ENCODE measurements around the gene PBRM1.
"Not testable (repeated sequence)": the region's sequence is repeated elsewhere in the genome, so short reads cannot be mapped to it uniquely, and the experiment has no call there.

PBRM1 gene

DNA sequence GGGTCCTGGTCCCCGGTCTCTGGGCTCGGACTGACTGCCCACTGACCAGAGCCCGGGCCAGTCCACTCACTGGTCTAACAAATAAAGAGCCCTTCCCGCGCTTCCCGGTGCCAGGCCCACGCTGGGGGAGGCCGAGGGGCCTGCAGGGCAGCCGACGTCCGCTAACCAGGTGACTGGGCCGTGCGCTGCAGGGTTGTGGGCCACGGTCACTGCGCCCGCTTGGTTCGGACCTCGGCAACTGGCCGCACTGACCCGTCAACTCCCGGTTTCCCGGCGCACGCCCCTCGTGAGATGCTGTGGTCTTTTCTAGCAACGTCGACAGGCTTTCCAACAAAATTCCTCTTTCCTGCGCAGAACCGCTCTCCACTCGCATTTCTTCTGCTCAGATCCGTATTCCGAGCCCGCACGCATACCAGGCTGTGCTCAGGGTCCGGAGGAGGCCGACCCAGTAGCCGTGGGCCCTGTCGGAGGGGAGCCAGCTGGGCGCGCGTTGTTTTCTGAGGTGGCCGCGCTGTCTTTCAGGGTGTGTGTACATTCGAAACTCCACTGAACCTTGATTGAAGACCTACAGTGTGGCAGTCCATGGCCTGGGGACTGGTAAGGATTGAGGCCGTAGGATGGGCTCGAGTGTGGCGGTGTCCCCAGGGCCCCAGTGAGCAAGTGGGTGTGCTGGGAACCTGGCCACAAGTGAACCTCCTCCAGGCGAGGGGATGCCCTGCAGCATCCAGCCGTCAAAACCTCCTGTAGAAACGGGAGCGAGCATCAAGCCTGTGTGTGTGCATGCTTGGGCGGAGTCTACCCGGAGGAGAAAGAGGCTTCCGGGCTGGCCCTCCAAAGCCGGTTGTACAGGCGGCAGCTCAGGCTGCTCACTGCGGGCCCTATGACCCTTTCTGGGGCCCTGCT is 151.2 kb downstream of the PBRM1 start:
- DNase-seq = peak; percentile 4

DNA sequence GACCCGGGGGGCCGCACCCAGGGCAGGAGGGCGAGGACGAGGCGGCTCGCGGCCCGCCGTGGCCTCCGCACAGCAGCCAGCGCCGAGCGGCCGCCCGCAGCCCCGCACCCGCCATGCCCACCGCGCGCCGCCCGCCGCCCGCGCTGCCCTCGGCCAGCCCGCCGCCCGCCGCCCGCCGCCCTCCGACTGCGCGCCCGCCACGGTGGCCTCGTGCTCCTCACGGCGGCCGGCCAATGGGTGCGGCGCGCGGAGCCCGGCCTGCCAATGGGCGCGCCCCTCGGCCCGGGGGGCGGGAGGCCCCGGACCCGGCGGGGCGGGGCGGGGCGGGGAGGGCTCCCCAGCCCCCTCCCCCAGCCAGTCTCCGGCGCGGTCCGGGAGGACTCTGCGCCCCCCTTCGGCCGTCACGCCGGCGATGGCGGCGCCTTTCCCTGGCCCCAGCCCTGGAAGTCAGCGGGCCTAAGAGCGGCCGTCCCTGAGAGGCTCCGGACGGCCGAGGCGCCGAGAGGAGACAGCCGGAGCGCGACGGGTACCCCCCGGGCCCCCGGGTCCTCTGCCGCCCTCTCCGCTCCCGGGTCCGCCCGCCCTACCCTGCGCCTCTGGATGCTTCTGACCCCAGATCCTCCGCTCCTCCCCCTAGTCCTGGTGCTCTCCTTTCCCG is 152.0 kb downstream of the PBRM1 start, which contains the start of gene NT5DC2:
NT5DC2 (minus strand) TSS at position 235 of the 658 bp plus-strand sequence; CDS start at position 115, 120 bp downstream.
- DNase-seq = peak; percentile 81

DNA sequence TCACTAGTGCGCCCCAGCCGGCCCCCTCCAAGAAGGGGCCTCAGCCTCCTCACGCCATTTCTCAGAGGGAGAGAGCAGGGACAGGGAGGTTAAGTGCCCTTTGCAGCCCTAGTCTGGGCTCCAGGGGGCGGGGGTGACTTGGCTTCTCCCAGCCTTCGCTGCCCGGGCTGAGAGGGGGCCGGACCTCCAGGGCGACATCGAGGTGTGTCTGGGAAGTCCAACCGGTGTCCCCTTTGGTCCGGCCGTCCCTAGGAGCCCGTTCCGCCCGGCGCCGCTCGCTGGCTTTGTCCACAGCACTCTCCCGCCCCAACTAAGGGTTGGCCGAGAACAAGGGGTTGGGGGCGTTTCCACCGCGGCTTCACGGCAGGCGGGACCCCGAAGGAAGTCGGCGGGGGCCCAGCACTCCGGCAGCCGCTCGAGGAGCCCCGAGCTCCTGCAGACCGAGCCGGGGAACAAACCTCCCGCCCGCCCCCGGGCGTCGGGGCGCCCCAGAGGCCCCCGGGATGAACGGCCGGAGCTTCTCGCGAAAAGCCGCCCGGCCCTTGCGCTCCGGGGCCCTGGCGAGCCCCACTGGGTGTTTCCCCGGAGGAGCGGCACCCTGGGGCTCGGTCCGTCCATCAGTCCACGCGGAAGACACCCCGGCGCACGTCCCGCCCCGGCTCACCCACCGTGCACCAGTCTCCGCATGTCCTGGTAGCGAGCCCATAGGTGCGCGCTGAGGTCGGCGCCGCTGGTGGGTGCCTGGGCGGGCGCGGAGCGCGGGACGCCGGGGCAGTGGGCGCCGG is 152.7 kb downstream of the PBRM1 start:
- DNase-seq = peak; percentile 50

DNA sequence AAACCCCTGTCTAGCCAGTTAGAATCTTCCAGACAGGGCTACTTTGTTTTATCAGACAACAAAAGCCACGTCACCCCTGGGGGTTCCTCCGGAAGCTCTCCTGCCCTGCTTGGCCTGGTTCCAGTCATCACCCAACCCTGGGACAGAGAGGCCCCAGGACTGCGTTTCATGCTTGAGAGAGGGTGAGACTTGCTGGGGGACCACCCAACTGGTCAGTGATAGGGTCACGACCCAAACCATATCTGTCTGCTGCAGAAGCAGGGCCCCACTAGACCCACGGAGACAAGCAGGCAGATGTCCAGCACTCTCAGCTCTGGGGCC is 153.2 kb downstream of the PBRM1 start:
- peak; percentile 32 for DNase-seq

DNA sequence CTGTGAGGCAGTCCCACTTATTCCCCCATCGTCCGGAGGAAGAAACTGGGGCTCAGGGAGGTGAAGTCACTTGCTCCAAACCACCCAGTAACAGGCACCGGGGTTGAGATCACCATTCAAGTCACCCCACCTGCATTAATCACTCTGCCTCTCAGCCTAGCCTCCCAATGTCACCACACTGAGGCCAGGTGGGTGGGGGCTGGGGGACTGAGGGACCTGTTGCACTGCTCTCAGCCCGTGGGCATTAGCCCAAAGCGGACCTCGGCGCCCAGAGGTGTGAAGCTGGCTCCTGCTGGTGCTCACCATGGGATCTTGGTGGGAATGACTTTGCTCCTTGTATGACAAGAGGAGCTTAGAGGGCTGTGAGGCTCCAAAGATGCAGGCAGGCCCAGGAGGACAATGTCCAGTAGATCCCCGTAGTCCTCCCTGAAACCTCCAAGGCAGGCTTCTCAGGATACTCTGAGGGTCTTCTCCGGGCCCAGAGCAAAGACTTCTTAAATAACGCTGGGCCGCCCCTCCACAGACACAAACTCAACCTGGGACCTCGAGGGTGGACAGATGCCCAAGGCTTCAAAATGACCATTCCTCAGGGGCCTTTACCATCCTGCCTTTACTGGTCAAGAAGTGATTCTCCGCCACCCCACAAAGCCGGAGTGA is 153.7 kb downstream of the PBRM1 start:
- no peak for DNase-seq

DNA sequence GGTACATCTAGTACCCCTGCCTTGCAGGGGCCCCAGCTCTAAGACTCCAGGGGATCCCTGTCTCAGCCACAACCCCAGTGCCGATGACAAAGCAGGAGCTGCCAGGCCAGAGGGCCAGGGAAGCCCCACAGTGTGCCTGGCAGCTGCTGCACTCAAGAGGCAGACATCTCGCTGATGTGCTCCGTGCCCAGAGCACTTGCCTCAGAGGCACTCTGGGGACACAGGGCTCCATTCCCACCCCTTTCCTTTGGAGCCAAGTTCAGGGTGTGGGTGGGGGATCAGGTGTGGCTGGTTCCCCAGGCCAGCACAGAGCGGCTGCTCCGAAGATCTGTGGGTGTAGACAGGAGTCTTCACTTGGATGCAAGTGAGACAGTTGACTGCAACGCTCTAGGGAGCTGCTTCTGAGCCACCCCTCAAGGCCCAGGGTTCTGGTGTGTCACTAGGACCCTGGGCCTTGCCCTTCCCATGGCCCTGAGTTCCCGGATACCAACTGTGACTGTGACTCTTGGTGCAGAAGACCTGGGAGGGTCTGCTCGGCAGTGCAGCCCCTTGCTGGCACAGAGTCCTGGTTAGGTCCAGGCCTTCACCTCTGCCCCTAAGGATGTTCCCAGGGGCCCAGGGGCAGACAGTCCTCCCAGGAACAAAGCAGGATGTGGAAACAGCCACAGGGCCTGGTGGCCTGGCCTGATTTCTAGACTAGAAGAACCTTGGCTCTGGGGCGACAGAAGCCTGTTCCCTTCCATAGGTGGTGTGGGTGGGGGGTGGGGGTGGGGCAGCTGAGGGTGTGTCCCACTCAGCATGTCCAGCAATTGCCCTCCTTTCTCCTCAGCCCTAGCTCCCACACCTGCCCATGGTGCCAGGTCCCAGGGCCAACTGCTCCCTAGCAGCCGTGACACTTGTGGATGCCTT is 154.5 kb downstream of the PBRM1 start:
- DNase-seq = no peak

DNA sequence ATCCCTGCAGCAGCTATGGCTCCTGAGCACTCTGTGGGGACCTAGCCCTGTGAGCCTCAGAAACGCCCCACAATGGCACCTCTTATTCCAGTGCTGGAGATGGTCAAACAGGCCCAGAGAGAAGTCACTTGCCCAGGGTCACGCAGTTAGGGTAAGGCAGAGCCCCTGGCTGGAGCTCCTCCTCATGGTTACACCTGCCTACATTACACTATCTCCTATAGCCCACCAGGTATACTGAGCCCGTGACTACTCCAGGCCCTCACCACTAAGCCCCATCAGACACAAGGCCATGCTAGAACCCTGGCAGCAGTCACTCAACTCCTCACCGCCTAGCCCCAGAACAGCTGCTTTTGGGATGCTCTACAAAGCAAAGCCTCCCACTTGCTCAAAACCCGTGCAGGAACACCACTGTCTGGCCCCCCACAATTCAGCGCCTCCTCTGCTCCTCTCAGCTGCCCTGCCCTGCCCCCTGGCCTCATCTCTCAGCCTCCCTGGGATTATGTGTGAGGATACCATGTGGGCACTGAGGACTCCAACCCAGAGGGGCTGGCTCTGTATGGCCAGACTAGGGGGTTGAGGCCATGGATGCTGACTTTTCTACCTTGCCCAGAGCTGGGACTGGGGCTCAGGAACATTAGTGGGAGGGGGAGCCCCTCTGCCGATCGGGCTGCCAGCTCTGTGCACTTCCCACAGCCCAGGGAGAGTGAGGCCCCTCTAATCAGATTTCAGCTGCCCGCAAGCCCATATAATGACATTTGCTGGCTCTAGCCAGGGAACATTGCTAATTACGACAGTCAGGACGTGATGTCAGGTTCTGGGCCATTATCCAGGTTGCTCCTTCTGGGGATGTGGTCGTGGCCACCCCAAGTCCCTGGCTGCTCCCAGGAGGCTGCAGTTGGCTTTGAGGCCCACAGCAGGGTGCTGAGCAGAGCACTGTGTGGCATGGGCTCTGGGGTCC is 156.1 kb downstream of the PBRM1 start:
- no peak for DNase-seq

DNA sequence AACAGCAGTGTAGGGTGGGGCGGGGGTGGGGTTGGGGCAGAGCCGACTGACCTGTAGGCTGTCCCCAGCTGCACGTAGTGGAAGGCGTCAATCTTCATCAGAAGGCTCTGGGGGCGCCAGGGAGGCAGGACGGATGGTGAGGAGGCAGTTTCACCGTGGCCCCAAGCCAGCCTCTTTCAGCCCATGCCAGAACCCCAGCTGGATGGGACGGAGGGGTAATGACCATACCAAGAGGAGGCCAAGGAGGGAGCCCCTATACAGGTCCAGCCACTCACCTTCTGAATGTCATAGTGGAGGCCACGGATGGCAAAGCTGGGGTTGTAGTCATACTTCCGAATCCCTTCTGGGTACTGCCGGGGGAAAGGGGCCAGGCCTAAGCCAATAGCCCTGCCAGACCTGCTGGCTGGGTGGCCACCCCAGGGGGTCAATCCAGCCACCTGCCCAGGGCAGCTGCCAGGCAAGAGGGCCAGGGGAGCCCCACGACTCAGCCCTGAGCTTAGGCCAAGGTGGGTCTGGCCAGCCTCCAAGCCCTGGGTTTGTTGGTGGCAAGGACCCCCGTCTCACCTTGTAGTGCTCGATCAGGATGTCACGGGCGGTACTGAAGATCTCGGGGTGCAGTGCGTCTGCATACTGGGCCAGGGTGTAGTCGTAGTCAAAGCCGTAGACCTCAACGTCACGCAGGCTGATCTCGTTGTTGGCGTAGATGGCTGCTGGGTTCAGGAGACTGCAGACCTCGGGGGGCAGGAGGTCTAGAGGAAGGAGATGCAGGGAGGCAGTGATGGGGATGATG is 156.9 kb downstream of the PBRM1 start:
- no peak for DNase-seq

DNA sequence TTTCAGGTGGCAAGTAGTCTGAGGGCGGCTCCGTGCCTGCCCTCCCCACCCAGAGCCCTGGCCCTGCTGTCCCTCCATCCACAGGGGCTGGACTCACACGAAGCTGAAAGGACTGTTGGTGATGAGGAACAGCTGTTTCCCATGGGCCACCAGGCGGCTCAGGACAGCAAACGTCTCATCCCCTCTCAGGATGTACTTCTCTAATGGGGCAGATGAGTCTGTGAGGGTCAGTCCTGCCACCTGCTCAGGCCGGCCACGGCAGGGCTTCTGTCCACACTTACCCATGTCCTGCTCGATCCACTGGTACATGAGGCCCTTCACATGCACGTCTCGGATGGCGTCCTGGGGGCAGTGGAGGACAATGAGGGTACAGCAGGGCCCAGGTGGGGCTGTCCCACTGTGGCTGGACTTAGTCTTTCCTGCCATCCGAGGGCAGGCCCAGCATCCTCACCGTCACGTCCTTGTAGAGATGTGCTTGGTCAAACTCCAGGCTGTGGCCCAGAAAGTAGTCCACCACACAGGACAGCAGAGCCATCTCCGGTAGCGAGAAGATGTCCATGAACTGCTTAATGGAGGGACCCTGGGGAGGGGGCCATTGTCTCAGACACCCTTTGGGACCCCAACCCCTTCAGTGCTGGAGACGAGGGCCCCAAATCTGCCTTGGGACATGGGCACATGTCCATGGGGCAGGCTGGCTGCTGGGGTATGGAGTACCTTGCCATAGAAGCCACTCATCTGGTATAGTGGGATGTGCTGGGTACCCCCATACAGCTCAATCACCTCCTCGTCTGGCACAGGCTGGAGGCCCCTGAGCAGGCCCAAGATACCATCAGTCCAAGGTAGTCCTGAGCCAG is 157.8 kb downstream of the PBRM1 start:
- DNase-seq = no peak

DNA sequence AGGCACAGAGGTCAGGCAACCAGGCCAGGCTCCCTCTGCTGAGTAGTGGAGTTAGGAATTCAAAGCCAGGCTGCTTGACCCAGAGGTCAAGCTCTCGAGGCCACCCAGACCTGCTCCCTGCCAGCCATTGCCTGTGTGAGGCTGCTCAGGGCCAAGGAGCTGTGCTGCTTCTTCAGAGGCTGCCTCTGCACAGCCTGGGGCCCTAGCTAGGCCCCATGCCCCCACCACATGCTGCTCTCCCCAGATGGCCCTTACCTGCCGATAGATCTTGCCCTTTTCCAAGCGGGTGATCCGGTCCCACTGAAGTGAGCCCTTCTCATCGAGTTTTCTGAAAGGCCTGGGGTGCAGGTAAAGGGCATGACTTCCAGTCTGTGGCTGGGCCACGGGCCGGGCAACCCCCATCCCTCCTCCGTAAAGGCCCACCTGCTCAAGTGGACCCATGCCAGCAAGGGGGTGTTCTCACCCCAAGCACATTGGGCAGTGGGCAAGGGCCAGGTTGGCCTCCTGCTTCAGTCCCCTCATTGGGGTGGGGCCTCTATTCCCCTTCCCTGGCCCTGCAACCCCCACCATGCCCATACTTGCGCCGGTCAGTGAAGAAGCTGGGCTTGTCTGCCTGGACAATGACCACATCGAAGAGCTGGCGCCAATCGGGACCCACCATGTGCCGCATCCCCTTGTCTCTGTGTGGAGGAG is 158.5 kb downstream of the PBRM1 start:
- DNase-seq = no peak

DNA sequence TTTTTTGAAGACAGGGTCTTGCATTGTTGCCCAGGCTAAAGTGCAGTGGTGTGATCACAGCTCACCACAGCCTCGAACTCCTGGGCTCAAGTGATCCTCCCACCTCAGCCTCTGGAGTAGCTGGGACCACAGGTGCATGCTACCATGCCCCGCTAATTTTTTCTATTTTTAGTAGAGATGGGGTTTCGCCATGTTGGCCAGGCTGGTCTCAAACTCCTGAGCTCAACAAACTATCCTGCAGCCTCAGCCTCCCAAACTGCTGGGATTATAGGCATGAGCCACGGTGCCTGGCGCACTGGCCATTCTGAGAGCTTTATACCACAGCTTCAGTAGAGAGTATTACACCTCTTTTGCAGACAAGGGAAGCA is 159.1 kb downstream of the PBRM1 start:
- DNase-seq = not testable (repeated sequence)

DNA sequence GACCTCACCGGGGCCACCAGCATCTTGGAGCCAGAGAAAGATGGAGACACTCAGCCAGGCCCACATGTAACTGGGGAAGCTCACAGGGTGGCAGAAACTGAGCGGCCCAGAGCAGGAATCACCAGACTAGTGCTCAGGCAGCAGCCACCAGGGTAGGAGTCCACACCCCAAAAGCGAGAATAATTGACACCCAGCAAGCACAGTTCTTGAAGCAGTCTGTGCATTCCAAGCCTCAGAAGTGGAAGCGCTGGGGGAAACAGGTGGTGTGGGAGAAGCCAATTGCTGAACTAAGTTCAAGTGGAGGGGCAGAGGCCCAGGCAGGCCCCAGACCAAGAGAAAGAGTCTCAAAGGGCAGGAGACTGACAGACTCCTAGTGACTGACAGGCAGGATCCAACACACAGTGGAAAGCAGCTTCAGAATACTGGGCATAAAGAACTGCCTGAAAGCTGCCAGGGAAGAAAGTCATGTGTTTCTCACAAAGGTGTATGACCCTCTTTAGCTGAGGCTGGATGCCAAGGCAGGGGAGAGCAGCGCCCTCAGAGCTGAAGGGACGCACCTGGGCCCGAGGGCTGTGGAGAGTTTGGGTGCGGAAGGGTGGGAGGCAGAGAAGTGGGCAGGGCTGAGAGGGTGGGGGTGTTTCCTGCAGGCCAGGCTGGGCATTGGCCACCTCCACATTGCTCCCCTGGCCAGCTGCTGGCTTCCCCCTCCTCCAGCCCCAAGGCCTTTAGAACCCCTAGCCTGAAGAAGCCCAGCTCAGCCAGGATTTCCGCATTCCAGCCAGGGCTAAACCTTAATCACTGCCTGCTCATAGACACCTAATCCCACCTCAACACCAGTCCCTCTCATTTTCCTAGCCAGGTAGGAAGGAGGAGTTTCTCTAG is 159.8 kb downstream of the PBRM1 start:
- DNase-seq = no peak

DNA sequence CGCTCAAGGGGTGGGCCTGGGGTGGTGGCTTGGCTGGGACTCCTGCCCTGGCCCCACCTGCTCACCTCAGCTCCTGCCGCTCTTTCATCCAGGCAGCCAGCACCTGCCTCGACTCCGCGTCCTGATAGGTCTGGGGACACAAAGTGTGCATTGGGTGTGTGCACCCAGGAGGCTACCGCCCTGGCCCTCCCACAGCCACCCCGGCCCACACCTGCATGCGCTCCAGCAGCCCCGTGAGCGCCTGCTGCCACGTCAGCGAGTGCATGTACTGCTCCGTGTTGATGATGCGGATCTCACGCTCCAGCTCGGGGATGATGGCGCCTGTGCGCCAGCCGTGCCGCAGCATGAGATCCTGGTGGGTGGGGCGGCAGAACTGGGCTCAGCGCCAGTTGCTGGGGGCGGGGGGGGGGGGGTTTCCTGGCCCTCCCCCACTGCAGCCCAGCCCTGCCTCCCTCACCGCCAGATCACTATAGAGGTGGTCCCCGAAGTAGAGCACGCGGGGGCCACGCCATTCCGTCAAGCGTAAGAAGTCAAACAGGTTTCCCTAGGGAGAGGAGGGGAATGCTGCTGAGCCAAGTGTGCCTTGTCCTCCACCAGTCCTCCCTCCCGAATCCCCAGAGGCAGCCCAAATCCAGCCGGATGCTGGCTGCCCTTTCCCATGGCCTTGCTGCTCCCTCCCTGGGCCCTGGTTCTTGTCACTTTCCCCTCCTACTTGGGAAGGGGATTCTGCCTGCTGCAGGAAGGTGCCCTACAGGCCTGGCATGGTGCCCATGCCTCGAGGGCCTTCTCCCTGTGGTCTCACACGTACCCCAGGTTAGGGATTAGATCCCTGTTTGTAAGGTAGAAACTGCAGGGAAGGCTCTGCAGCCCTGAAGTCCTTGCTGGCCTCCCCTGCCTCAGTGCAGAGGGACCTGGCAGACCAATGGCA is 160.7 kb downstream of the PBRM1 start:
- no peak for DNase-seq

DNA sequence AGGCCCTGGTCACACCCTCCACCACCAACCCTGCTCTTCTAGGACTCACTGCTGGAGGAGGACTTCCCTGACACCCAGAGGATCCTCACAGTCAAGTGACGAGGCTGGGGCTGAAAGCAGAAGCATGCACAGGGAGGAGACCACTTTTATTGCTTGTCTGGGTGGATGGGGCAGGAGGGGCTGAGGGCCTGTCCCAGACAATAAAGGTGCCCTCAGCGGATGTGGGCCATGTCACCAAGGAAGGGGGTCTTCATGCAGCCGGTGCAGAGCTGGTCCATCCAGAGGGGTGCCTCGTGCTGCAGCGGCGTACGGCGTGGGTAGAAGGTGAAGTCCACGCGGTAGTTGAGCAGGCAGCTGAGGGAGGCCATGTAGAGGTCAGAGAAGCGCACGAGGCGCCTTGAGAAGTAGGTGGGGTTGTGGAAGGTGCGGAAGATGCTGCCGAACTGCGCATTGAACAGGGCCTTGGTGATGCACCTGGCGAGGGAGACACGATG is 161.4 kb downstream of the PBRM1 start:
- DNase-seq = no peak

DNA sequence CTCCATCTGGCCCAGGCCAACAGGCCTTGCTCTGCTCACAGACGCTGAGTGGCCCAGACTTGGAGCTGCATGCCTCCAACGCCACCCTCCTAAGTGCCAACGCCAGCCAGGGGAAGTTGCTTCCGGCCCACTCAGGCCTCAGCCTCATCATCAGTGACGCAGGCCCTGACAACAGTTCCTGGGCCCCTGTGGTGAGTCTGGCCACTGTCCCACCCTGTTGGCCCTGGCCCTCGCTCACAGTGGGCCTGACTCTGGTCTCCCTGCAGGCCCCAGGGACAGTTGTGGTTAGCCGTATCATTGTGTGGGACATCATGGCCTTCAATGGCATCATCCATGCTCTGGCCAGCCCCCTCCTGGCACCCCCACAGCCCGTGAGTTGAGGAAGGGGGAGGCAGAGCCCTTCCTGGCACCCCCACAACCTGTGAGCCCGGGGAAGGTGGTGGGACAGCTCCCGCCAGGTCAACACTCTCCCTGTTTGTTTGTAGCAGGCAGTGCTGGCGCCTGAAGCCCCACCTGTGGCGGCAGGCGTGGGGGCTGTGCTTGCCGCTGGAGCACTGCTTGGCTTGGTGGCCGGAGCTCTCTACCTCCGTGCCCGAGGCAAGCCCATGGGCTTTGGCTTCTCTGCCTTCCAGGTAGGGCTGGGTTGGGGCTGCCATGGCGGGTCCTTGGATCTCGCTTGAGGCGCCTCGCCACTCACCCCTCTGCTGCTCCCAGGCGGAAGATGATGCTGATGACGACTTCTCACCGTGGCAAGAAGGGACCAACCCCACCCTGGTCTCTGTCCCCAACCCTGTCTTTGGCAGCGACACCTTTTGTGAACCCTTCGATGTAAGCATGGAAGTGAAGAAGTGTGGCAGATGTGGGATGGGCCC is 162.1 kb downstream of the PBRM1 start:
- DNase-seq = no peak
